GM21619 (cell line): ENCODE measurements around the gene SLC6A7.

Experiments
- ATAC-seq: cut with Tn5 transposase; IDR thresholded peaks from one replicate; pipeline ENCODE4 v1.9.1; 2021; ENCODE audit not compliant: unreplicated experiment

Gene SLC6A7

GRCh38 chr5:150190503-150190979 is 679 bp downstream of the SLC6A7 start:
- no peak for ATAC-seq

- ATAC-seq, result no peak
Observed at GRCh38 chr5:150190987-150191386, 1.1 kb downstream of the SLC6A7 start.

GRCh38 chr5:150192462-150192861 is 2.6 kb downstream of the SLC6A7 start:
- ATAC-seq, result no peak

GRCh38 chr5:150195736-150196485 is 6.0 kb downstream of the SLC6A7 start:
- ATAC-seq, result no peak

GRCh38 chr5:150196514-150196913 is 6.7 kb downstream of the SLC6A7 start:
- ATAC-seq, result no peak

- ATAC-seq, result no peak
Observed at GRCh38 chr5:150196986-150197385, 7.1 kb downstream of the SLC6A7 start.

GRCh38 chr5:150197476-150197875 is 7.6 kb downstream of the SLC6A7 start:
- no peak for ATAC-seq

- no peak for ATAC-seq
Observed at GRCh38 chr5:150202501-150202900, 12.6 kb downstream of the SLC6A7 start.

- no peak for ATAC-seq
Observed at GRCh38 chr5:150203832-150204589, 14.1 kb downstream of the SLC6A7 start.

GRCh38 chr5:150204590-150204960 is 14.7 kb downstream of the SLC6A7 start:
- ATAC-seq, result no peak

- no peak for ATAC-seq
Observed at GRCh38 chr5:150206098-150206778, 16.4 kb downstream of the SLC6A7 start.

GRCh38 chr5:150206779-150207115 is 16.9 kb downstream of the SLC6A7 start:
- no peak for ATAC-seq

GRCh38 chr5:150208187-150209098 is 18.6 kb downstream of the SLC6A7 start:
- ATAC-seq, result no peak

GRCh38 chr5:150209099-150209635 is 19.3 kb downstream of the SLC6A7 start:
- no peak for ATAC-seq

- no peak for ATAC-seq
Observed at GRCh38 chr5:150210644-150211043, 20.8 kb downstream of the SLC6A7 start.

GRCh38 chr5:150211156-150212030 is 21.5 kb downstream of the SLC6A7 start:
- no peak for ATAC-seq

GRCh38 chr5:150213530-150213929 is 23.7 kb downstream of the SLC6A7 start:
- no peak for ATAC-seq

- no peak for ATAC-seq
Observed at GRCh38 chr5:150214289-150214688, 24.4 kb downstream of the SLC6A7 start.
